Neural progenitor cell (in vitro differentiated cells): ENCODE measurements around the gene SOD3.
A peak's percentile ranks its signal among the peaks of the same experiment; 100 is the strongest.

Source experiments
- EZH2 ChIP-seq: fragments of 200-600 bp; sonication (generic); IDR thresholded peaks from 2 replicates; pipeline ENCODE4 v1.6.1; 2017; ENCODE audit warnings: antibody characterized with exemption, mild to moderate bottlenecking, moderate library complexity
- TF ChIP-seq, protein P1 (sequence below): fragments of 200-600 bp; sonication (generic); IDR thresholded peaks from 2 replicates; pipeline ENCODE4 v1.5.1; 2017; ENCODE audit warnings: antibody characterized with exemption, mild to moderate bottlenecking

DNA sequence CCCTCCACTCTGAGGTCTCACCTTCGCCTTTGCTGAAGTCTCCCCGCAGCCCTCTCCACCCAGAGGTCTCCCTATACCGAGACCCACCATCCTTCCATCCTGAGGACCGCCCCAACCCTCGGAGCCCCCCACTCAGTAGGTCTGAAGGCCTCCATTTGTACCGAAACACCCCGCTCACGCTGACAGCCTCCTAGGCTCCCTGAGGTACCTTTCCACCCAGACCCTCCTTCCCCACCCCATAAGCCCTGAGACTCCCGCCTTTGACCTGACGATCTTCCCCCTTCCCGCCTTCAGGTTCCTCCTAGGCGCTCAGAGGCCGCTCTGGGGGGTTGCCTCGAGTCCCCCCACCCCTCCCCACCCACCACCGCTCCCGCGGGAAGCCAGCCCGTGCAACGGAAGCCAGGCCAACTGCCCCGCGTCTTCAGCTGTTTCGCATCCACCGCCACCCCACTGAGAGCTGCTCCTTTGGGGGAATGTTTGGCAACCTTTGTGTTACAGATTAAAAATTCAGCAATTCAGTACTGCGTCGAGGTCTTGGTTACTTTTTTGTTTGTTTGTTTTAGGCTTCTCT, 5.0 kb downstream of the SOD3 start:
- TF ChIP-seq, protein P1, sequence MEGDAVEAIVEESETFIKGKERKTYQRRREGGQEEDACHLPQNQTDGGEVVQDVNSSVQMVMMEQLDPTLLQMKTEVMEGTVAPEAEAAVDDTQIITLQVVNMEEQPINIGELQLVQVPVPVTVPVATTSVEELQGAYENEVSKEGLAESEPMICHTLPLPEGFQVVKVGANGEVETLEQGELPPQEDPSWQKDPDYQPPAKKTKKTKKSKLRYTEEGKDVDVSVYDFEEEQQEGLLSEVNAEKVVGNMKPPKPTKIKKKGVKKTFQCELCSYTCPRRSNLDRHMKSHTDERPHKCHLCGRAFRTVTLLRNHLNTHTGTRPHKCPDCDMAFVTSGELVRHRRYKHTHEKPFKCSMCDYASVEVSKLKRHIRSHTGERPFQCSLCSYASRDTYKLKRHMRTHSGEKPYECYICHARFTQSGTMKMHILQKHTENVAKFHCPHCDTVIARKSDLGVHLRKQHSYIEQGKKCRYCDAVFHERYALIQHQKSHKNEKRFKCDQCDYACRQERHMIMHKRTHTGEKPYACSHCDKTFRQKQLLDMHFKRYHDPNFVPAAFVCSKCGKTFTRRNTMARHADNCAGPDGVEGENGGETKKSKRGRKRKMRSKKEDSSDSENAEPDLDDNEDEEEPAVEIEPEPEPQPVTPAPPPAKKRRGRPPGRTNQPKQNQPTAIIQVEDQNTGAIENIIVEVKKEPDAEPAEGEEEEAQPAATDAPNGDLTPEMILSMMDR, result no peak
- TF ChIP-seq EZH2, result peak; percentile 70
